Stimulated activated CD8-positive, alpha-beta memory T cell treated with anti-CD3 and anti-CD28 coated beads, Interleukin-12 subunit alpha, Interleukin-12 subunit beta, amount 100 ng/mL, for 24 hours (primary cell): ENCODE measurements around the gene ANKRD17.
"Not testable (repeated sequence)": the region's sequence is repeated elsewhere in the genome, so short reads cannot be mapped to it uniquely, and the experiment has no call there.

Experiments
- DNase-seq: peaks from one replicate; pipeline ENCODE4 v3.0.0-alpha.2; 2020; ENCODE audit errors: extremely low read depth

Gene ANKRD17

DNA sequence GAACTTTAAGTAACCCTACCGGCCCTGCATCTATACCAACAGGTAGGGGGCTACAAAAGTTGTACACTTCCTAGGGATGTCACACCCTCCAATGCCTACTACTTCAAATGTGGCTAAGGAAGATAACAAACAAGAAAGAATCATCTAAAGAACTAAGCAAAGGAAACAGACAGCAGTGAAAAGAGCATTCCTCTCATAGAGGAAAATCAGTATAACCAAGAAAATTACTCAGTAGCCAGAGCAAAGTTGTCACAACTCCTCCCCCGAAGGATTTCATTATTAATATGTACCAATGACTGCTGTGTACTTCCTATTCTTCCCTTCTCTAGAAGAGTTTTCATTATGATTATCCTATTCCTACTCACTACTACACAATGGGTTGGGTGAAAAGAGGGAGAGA, 12.6 kb downstream of the ANKRD17 start:
- no peak for DNase-seq

DNA sequence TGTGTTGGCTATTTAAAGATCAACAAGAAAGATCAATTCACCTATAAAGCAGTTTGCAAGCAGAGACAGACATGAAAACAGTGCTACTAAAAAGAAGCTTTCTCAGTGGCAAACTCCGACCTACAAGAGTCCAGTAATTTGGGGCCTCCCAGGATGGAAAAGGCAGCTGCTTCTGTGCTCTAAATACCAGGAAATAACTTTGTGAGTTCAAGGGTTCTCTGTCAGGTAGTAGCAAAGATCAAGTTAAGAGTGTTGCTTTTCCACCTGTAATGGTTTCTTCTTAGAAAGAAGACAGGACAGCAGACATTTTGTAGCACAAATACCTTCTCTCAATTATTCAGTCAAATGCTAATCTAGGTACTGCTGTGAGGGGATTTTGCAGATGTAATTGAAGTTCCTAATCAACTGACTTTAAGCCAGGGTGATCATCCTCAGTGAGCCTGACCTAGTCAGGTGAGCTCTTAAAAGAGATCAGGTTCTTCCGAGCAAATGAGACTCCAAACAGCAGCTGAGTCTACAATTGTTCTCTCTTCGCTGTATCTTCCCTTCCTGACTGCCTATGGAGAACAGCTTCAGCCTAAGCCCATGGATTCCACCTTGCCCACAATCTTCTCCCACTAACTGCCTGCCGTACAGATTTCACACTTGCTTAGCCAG, 13.5 kb downstream of the ANKRD17 start:
- no peak for DNase-seq

DNA sequence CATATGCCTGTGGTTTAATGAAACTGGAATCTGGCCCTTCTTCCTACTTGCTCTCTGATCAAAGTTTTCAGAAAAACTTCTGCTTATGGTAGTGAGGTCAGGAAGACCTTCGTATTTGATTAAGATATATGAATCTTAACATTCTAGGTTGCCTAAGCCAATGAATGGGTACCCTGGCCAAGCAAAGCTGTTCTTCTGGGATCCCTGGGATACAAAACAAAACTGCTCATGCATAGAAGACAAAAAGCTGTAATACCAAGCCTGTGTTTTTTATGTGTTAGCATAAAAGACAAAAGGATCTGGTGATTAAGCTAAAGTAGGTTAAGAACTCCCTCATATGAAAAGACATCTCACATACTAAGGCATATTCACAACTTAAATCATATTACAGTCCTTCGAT, 21.6 kb downstream of the ANKRD17 start:
- DNase-seq = no peak

DNA sequence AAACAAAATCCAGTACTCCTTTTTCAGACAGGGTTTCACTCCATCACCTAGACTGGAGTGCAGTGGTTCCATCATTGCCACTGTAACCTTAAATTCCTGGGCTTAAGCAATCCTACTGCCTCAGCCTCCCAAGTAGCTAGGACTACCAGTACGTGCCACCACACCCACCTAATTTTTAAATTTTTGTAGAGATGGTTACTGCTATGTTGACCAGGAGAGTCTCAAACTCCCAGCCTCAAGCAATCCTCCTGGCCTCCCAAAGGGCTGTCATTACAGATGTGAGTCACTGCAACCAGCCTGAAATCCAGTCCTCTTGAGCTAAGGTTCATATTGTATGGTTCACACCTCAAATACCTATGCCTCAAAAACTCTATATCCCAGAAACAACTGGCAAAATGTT, 22.4 kb downstream of the ANKRD17 start:
- no peak for DNase-seq

DNA sequence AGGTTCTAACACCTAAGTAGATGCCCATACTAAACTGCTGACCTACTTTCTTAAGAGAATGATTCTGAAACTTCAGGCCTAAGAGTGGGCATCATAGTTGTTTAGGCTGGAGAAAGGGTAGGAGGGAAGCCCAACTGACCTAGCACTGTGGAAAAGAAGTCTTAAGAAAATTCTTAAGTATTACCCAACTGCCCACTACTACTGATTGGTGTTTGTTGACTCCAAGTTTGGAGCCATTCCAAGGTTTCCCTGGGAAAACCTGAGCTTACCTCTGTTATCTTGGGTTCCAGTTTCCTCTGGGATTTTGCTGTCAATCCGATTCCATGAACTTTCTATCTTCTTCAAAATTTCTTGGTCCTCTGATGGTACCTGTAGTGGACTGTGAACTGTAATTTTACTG, 23.9 kb downstream of the ANKRD17 start:
- no peak for DNase-seq

DNA sequence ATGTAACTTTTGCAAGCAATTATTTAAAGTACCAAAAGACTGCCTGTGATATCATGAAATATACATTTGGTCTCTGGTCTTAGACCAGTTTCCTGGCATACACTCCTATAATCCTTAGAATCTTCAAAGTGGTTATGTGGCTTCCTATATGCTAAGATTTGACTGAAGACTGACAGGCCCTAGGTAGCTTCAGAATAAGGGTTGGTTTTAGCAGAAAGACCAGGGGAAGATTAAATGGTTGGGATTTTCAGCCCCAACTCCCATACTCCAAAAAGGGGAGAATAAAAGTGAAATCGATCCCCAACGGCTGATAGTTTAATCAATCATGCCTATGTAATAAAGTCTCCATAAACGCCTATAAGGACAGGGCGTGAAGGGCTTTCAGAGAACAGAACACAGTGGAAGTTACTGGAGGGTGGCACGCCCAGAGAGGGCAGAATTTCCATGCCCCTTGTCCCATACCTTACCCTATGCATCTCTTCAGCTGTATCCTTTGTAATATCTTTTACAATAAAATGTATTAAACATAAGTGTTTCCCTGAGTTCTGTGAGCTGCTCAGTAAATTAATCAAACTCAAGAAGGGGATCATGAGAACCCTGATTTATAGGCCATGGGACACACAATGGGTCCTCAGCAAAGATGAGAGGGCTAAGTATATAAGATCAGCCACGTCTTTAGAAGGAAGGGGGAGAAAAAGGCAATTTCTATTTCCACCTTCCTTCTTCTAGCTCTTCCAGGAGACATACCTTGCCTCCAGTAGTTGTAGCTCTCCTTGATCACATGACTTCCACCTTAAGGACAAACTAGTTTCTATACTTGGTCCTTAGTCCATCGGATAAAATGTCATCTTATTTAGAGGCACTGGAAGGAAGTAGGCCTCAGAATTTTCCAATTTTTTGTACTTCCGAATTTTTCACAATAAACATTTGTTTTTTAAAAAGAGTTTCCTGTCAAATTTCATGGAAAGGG, 26.8 kb downstream of the ANKRD17 start:
- no peak for DNase-seq

DNA sequence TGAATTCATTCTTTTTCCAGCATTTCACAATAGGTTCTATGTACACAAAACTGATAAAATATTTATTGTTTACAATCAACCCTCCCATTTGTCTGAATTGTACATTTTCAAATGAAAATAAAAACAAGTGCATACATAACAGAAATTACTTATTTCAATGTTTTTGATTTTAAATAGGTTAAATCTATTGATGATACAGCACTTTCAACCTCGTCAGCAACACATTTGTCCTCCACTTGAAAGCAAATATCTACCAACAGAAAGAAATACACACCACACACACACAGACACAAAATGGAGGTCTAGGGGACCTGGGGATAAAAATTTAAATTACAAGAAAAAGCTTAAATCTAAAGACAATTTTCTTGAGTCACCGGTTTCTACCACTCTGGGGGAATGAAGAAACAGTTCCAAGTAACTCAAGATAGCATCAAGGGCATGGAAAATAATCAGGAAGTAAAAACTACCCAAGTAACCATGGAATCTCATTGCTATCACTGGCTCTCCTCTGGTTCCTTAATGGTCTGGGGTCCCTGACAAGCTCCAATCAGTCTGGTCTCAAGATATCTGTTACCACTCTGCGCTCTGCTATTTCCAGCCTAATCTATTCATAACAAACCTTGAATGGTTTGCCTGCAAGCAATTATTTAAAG, 27.6 kb downstream of the ANKRD17 start:
- DNase-seq = no peak

DNA sequence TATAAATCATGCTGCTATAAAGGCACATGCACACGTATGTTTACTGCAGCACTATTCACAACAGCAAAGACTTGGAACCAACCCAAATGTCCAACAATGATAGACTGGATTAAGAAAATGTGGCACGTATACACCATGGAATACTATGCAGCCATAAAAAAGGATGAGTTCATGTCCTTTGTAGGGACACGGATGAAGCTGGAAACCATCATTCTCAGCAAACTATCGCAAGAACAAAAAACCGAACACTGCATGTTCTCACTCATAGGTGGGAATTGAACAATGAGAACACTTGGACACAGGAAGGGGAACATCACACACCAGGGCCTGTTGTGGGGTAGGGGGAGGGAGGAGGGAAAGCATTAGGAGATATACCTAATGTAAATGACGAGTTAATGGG, 29.8 kb downstream of the ANKRD17 start:
- not testable (repeated sequence) for DNase-seq

DNA sequence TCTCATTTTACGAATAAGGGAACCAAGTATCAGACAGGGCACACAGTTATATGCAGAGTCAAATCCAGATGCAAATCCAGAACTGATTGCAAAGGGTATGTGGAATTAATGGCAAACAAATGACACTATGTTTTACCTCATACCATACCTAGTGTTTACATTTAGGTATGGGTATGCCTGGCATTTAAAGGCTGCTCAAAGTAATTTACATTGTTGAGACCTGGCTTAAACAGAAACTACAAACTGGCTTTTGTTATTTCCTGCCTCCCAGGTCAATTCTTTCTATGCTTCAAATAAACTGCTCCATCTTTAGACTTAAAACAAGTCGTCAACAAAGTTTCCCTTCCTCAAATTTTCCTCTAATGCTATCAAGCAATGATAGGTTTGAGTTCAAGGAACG, 33.7 kb downstream of the ANKRD17 start:
- DNase-seq = no peak

DNA sequence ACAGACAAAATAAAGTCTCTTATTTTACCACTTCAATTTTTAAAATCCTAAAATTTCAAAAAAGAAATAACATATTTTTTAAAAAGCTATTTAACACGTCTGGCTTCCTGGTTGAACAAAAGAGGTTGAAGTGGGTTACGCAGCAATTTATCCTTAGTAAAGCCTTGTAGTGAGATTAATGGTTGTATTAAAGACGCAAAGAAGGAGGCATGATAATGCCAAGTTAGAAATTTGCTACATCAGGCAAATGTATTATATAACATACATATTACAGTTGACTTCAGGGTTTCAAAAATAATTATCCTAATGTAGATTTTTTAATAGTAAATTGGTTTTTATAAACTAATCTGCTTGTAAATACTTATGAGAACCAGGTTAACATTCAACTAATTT, 35.3 kb downstream of the ANKRD17 start:
- no peak for DNase-seq

DNA sequence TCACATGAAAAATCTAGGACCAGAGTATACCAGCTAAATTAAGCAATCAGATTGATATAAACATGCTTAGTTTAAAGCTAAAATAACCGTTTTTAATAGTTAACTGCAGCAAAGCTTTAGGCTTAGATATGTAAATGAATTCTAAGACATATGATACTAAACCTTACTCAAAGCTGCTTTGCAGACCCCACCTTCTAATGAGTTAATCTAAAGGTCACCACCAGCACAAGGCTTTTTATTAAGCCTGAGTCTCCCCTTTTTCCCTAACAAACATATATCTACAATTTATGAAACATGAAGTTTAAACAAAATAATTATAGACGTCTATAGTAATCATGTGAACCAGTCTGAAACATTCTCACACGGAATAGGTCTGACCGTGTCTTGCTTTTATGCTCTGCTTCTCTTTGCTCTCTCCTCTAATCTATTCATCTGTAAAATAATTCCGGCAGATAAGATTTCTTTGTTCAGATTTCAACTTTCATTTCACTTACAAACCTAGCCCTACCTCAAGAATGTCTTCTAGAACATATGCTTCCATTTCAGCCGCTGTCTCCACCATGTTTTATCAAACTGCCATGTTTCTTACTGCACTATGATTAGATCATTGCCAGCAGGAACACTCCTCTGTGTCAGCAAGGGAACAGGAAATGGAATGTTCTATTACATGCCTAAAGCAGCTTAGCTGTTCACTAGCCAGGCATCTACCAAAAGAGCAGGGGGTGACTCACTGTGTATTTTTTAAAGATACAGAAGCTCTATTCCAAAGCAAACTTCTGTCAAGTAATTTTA, 35.9 kb downstream of the ANKRD17 start:
- DNase-seq = peak; percentile 2

DNA sequence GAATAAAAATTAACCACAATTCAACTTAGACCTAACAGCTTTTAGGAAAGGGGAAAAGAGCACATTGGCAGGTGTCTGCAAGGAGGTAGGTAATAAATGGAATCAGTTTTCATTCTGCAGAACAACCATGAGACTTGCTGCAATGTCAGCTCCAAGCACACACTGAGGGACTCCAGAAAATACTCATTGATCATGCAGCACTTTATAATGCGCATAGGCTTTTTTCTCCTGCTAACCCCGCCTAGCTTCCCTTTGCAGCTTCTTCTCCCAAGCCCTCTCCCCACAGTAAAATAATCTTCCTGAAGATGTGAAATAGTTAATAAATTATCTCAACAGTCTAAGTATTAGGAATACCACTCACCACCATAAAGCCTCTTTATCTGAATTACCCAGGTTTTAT, 36.9 kb downstream of the ANKRD17 start:
- DNase-seq = no peak

DNA sequence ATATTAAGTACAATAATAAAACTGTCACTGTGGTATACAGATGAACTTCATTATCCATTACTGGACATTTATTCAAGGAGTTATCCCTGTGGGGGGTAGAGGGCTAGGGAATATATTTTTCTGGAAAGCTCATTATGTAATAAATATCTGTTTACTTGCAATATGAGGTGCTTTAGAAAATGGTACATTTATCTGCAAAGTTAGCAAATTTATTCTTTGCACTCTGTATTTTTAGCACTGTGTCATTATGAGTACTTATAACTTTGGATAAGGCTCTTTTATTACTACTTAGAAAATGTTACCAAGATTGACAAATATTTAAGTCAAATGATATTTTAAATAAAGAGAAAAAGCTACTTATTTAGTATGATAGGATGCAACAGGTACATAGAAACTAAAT, 37.8 kb downstream of the ANKRD17 start:
- DNase-seq = no peak

DNA sequence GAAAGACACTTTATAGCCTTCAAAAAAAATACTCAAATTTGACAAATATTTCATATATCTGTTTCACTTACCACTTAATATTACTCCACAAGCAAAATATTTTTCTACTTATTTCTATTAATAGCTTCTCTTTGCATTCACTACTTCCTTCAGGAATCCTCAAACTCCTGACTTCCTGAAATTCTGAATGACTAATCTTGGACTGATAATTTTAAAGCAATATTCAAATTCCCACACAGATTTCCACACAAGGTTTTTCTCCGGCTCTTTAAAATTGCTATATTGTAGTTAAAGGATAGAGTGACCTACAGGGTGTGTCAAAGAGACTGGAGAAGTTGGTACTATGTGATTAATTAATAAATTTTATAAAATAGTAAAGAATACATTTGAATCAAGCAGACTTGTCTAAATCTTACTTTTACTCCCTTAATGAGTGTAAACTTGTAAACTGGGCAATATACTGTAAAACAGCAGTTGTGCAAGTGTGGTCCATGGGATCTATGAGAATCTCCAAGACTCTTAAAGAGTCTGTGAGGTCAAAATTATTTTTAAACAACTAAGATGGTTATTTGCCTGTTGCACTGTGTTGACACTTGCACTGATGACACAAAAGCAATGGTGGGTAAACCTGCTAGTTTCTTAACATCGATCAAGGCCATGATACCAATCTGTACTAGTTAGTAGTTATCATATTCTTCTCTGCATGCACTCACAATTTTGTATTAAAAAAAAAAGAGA, 44.5 kb downstream of the ANKRD17 start:
- DNase-seq = no peak

DNA sequence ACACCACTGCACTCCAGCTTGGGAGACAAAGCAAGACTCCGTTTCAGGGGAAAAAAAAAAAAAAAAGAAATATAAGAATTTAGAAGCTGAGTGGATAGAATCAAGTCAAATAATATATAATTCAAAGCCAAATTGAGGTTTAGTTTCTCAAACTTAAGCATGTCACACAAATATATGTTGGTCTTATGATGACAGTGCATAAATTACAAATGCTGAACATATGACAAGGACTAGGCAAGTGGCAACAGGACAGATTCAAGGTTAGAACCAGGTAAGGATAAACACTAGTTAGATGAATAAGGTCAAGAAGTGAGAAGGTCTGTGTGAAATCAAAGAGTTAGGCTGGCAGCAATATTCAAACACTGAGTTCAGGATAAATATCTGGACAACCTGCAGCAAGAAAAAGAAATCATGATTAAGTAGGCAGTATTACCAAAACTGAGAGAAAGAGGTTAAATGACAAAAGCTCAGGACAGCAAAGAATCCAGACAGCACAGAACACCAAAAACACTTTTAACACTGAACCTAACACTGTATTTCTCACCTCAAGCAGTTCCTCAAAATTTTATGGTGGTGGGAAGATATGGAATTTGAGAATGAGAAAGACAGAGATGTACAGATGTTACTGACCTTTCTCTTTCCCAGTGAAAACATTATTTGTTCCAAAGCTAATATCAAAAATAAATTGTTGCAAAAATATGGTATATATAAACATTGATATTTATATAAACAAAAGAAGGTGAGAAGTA, 45.4 kb downstream of the ANKRD17 start:
- no peak for DNase-seq

DNA sequence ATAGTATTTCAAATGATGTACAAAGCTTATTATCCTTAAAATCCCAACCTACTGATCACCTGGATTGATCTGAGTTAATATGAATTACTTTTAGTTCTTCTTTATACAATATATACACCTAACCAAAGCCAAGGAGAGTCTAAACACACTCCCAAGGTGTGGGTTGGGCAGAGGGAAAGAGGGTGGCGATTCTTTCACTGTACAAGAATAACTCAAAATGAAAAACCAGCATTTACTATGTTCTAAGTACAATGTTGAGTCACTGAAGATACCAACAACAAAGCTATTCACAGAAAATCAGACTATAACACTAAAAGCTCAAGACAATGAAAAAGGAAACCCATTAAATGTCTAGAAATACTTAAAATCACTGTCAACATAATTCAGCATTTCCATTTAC, 46.6 kb downstream of the ANKRD17 start:
- DNase-seq = no peak

DNA sequence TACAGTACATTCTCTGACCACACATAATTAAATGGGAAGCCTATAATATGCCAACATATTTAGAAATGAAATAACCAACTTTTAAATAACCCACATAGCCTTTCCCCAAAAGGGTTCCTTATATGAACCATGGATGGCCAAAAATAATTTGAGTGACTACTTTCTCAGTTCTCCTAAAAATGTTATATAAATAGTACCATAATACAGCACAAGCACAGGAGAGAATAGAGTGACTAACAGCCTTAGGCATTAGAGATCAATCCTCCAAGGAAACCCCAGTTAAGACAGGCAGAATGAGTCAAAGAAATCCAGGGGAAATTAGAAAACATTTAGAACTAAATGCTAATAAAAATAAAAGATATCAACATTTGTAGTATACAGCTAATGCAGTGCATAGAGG, 50.2 kb downstream of the ANKRD17 start:
- DNase-seq = no peak

DNA sequence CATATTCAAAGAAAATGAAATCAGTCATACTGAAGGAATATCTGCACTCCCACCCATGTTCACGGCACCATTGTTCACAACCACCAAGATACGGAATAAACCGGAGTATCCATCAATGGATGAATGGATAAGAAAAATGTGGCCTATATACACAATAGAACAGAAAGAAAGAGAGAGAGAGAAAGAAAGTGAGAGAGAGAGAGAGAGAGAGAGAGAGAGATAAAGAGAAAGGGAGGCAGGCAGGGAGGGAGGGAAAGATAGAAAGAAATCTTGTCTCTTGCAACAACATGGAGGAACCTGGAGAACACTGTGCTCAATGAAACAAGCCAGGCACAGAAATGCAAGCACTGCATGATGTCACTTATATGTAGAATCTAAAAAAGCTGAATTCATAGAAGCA, 52.4 kb downstream of the ANKRD17 start:
- no peak for DNase-seq

DNA sequence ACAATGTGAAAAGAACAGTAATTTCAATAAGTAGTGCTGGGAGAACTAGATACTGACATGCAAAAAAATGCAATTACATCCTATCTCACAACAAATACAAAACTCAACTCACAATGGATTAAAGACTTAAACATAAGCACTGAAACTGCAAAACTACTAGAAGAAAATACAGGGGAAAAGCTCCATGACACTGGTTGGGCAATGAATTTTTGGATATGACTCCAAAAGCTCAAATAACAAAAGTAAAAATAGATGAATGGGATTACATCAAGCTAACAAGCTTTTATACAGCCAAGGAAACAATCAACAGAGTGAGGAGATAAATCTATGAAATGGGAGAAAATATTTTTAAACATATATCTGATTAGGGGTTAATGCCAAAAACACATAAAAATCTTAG, 53.1 kb downstream of the ANKRD17 start:
- no peak for DNase-seq

DNA sequence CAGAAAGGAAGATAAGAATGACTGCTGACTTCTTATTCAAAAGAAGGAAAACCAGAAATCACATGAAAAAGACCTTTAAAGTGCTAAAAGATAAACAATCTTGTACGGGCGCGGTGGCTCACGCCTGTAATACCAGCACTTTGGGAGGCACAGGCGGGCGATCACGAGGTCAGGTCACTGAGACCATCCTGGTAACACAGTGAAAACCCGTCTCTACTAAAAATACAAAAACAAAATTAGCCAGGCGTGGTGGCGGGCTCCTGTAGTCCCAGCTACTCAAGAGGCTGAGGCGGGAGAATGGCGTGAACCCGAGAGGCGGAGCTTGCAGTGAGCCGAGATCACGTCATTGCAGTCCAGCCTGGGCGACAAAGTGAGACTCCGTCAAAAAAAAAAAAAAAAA, 54.6 kb downstream of the ANKRD17 start:
- not testable (repeated sequence) for DNase-seq

DNA sequence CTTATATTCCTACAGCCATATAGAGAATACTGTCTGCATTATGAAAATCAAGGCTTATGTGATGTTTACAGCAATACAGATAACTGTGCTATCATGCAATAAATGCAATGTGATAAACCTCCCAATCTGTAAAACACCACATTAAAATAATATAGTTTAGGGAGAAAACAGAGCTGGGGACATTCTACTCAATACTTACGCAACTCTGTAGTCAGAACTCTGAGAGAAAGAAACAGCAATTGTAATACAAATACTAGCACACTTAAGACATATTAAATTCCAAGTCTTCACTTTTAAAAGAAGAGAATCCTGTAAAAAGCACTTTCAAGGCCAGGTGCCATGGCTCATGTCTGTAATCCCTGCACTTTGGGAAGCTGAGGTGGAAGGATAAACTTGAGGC, 61.4 kb downstream of the ANKRD17 start:
- DNase-seq = no peak
